MM.1S (cell line): Measurements from ENCODE around the gene EFCAB6.

Experiments
- DNase-seq: peaks from one replicate; pipeline ENCODE4 v3.0.0-alpha.2; 2015
- H2AFZ ChIP-seq: fragments of 300-600 bp; sonication (generic); 2 replicates; pipeline ENCODE4 v1.6.0; 2016; ENCODE audit warnings: antibody characterized with exemption, low read length
- H3F3A ChIP-seq: fragments of 300-600 bp; sonication (generic); 2 replicates; pipeline ENCODE4 v1.6.1; 2016; ENCODE audit warnings: mild to moderate bottlenecking, antibody characterized with exemption, low read length, moderate library complexity, mixed read lengths; ENCODE audit not compliant: insufficient read depth
- H3K27ac ChIP-seq: fragments of 300-600 bp; sonication (generic); 2 replicates; pipeline ENCODE4 v1.5.1; 2016; ENCODE audit warnings: mild to moderate bottlenecking, low read length
- H3K27me3 ChIP-seq: fragments of 300-600 bp; sonication (generic); replicated peaks from 2 replicates; pipeline ENCODE4 v1.6.0; 2016; ENCODE audit warnings: low read length; ENCODE audit not compliant: insufficient read depth
- H3K36me3 ChIP-seq: fragments of 300-600 bp; sonication (generic); replicated peaks from 2 replicates; pipeline ENCODE4 v1.6.1; 2016; ENCODE audit warnings: mild to moderate bottlenecking, low read length, mixed read lengths; ENCODE audit not compliant: insufficient read depth
- H3K4me1 ChIP-seq: fragments of 300-600 bp; sonication (generic); 2 replicates; pipeline ENCODE4 v1.6.1; 2016; ENCODE audit warnings: low read length, mixed read lengths
- H3K4me2 ChIP-seq: fragments of 300-600 bp; sonication (generic); 2 replicates; pipeline ENCODE4 v1.6.0; 2016; ENCODE audit warnings: low read depth, low read length
- H3K4me3 ChIP-seq: fragments of 300-600 bp; sonication (generic); 2 replicates; pipeline ENCODE4 v1.5.1; 2016; ENCODE audit warnings: low read length, mixed read lengths
- H3K79me2 ChIP-seq: fragments of 300-600 bp; sonication (generic); 2 replicates; pipeline ENCODE4 v1.6.1; 2016; ENCODE audit warnings: mixed run types, low read length, mixed read lengths
- H3K9ac ChIP-seq: fragments of 300-600 bp; sonication (generic); 2 replicates; pipeline ENCODE4 v1.6.1; 2016; ENCODE audit warnings: low read length, mixed read lengths
- H3K9me2 ChIP-seq: fragments of 300-600 bp; sonication (generic); replicated peaks from 2 replicates; pipeline ENCODE4 v1.6.1; 2016; ENCODE audit warnings: mild to moderate bottlenecking, low read length, mixed read lengths; ENCODE audit not compliant: insufficient read depth
- H3K9me3 ChIP-seq: fragments of 300-600 bp; sonication (generic); replicated peaks from 2 replicates; pipeline ENCODE4 v1.6.1; 2016; ENCODE audit warnings: mild to moderate bottlenecking, low read length, mixed read lengths; ENCODE audit not compliant: insufficient read depth
- H4K20me1 ChIP-seq: fragments of 300-600 bp; sonication (generic); 2 replicates; pipeline ENCODE4 v1.6.1; 2016; ENCODE audit warnings: mild to moderate bottlenecking, low read length, moderate library complexity, mixed read lengths; ENCODE audit not compliant: insufficient read depth
- EZH2 ChIP-seq: fragments of 300-600 bp; sonication (generic); optimal IDR thresholded peaks from 2 replicates; pipeline ENCODE3; 2017; ENCODE audit warnings: low read depth, mild to moderate bottlenecking, antibody characterized with exemption, low read length, mixed read lengths
- EZH2phosphoT487 ChIP-seq: fragments of 300-600 bp; sonication (generic); IDR thresholded peaks from 2 replicates; pipeline ENCODE4 v1.6.1; 2018; ENCODE audit warnings: antibody characterized with exemption, low read length
- TF ChIP-seq, protein P1 (sequence below): fragments of 300-600 bp; sonication (generic); IDR thresholded peaks from 2 replicates; pipeline ENCODE4 v1.5.1; 2016; ENCODE audit warnings: antibody characterized with exemption, low read length, mixed read lengths

The EFCAB6 gene

DNA sequence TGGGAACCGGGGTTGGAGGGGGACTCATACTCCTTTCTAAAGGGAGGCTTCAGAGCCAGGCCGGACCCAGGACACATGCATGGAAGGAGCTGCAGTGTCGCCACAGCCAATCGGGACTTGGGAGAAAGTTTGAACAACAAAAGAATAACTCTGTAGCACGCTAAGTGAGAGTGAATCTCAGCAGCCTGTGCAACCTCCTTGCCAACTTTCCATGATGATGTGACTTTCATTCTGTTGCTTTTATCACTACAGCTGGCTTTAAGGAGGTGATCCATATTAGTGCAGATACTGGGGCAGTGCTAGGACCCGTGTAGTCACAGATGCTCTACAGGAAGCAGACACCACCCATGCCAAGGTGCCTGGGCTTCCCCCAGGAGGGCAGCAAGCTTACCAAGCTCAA, 243.0 kb downstream of the EFCAB6 start:
- no peaks in the 10 kb centered on the region for H3K79me2 ChIP-seq
- no peaks in the 10 kb centered on the region for H3K9me2 ChIP-seq
- no peak overlapping the region for H3K27ac ChIP-seq
- H3F3A ChIP-seq = no peaks in the 10 kb centered on the region
- DNase-seq = no peak
- no peaks in the 10 kb centered on the region for H4K20me1 ChIP-seq
- no peak overlapping the region for H3K4me2 ChIP-seq
- H3K9me3 ChIP-seq = no peaks in the 10 kb centered on the region
- no peak overlapping the region for H3K9ac ChIP-seq
- H3K4me1 ChIP-seq = peaks cover 8% of the 10 kb centered on the region
- no peak overlapping the region for H2AFZ ChIP-seq
- H3K4me3 ChIP-seq = no peak overlapping the region
- TF ChIP-seq EZH2 (no peak), EZH2phosphoT487 (no peak)
- TF ChIP-seq, protein P1, sequence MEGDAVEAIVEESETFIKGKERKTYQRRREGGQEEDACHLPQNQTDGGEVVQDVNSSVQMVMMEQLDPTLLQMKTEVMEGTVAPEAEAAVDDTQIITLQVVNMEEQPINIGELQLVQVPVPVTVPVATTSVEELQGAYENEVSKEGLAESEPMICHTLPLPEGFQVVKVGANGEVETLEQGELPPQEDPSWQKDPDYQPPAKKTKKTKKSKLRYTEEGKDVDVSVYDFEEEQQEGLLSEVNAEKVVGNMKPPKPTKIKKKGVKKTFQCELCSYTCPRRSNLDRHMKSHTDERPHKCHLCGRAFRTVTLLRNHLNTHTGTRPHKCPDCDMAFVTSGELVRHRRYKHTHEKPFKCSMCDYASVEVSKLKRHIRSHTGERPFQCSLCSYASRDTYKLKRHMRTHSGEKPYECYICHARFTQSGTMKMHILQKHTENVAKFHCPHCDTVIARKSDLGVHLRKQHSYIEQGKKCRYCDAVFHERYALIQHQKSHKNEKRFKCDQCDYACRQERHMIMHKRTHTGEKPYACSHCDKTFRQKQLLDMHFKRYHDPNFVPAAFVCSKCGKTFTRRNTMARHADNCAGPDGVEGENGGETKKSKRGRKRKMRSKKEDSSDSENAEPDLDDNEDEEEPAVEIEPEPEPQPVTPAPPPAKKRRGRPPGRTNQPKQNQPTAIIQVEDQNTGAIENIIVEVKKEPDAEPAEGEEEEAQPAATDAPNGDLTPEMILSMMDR = no peak
- no peaks in the 10 kb centered on the region for H3K27me3 ChIP-seq
- no peaks in the 10 kb centered on the region for H3K36me3 ChIP-seq

DNA sequence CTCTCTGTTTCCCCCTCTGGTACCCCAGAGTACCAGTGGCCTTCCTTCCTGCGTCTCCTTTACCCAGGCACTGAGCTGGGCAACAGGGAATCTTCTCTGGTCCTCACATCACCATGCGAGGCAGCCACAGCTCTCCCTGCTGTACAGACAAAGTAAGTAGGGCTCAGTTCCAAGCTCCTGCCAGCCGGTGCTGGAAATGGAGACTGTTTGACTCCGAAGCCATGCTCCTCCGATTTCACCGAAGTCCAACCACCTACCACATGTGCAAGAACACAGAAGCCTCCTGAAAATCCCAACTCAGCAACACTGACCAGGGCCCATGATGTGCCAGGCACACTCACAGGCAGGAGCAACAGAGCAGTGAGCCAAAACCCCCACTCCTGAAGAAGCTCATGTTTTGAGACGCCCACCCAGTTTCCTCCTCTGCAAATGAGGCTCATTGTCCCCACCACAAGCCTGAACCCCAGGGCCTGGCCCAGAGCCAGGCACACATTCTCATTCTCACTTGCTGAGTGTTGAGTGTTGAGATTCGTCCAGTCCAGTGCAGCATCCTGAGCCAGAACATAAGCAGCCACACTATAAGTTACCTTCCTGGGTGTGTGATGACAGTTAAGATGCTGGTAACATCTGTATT, 244.3 kb downstream of the EFCAB6 start:
- no peak overlapping the region for H3K9ac ChIP-seq

DNA sequence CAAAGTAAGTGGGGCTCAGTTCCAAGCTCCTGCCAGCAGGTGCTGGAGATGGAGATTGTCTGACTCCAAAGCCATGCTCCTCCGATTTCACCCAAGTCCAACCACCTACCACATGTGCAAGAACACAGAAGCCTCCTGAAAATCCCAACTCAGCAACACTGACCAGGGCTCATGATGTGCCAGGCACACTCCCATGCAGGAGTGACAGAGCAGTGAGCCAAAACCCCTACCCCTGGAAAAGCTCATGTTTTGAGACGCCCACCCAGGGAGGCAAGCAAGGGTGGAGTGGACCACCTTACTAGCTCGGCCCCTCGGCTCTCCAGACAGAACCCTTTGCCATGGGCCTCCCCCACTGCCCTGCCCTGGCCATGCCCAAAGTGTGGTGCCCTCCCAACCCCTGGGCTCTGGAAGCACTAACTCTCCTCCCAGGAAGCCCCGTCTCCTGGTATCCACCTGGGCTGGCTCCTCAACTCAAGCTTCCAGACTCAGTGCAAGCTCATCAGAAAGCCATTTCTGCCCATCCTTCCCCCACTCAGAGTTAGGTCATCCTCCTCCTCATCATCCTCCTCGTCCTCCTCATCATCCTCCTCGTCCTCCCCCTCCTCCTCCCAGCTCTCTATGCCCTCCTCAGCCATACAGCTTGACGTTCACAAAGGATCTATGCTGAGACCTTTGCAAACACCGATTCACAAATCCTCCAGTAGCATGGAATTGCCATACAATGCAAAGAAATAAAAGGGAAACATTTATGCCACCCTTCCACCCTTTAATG, 245.4 kb downstream of the EFCAB6 start:
- Histone ChIP-seq H4K20me1 (no peaks in the 10 kb centered on the region), H3K9ac (no peak overlapping the region), H3K9me2 (no peaks in the 10 kb centered on the region), H3K36me3 (no peaks in the 10 kb centered on the region), H3K79me2 (no peaks in the 10 kb centered on the region), H3K27me3 (no peaks in the 10 kb centered on the region), H3K4me1 (peaks cover 8% of the 10 kb centered on the region), H3K4me2 (no peak overlapping the region), H3K9me3 (no peaks in the 10 kb centered on the region), H3K4me3 (no peak overlapping the region), H2AFZ (no peak overlapping the region), H3F3A (no peaks in the 10 kb centered on the region), H3K27ac (no peak overlapping the region)
- TF ChIP-seq EZH2phosphoT487 (no peak), EZH2 (no peak)
- TF ChIP-seq, protein P1 = no peak
- DNase-seq = no peak

More for the DNA sequence above, 244.3 kb downstream of the EFCAB6 start:
- Histone ChIP-seq H3K36me3 (no peaks in the 10 kb centered on the region), H3K9me3 (no peaks in the 10 kb centered on the region), H3K4me2 (no peak overlapping the region), H3F3A (no peaks in the 10 kb centered on the region), H3K4me3 (no peak overlapping the region), H4K20me1 (no peaks in the 10 kb centered on the region), H3K79me2 (no peaks in the 10 kb centered on the region), H2AFZ (no peak overlapping the region), H3K4me1 (peaks cover 8% of the 10 kb centered on the region), H3K9me2 (no peaks in the 10 kb centered on the region), H3K27ac (no peak overlapping the region), H3K27me3 (no peaks in the 10 kb centered on the region)
- DNase-seq = no peak
- TF ChIP-seq EZH2 (no peak), EZH2phosphoT487 (no peak)
- TF ChIP-seq, protein P1 = no peak
